NT2/D1 (cell line): ENCODE results near the gene SEPTIN5.

Experiments used
- DNase-seq: peaks from one replicate; pipeline ENCODE4 v3.0.0-alpha.2; 2011; ENCODE audit warnings: low read depth, low spot score
- H3K27me3 ChIP-seq: 2 replicates; pipeline ENCODE4 v1.6.0; 2011; ENCODE audit warnings: mild to moderate bottlenecking; ENCODE audit not compliant: insufficient read length, insufficient read depth
- H3K36me3 ChIP-seq: 2 replicates; pipeline ENCODE4 v1.6.1; 2011; ENCODE audit warnings: mild to moderate bottlenecking, low read length, mixed read lengths; ENCODE audit not compliant: insufficient read depth, insufficient read length
- H3K4me1 ChIP-seq: 2 replicates; pipeline ENCODE4 v1.5.1; 2011; ENCODE audit not compliant: insufficient read depth, insufficient read length
- H3K4me3 ChIP-seq: 2 replicates; pipeline ENCODE4 v1.5.1; 2011; ENCODE audit warnings: low read depth; ENCODE audit not compliant: insufficient read length
- H3K9ac ChIP-seq: 2 replicates; pipeline ENCODE4 v1.6.0; 2011; ENCODE audit warnings: low read depth; ENCODE audit not compliant: insufficient read length
- H3K9me3 ChIP-seq: 2 replicates; pipeline ENCODE4 v1.5.1; 2011; ENCODE audit warnings: mild to moderate bottlenecking, low read length; ENCODE audit not compliant: insufficient read depth
- SUZ12 ChIP-seq: IDR thresholded peaks from 2 replicates; pipeline ENCODE4 v1.6.1; 2011; ENCODE audit not compliant: insufficient read length, insufficient read depth; ENCODE audit errors: extremely low read depth
- YY1 ChIP-seq: IDR thresholded peaks from 2 replicates; pipeline ENCODE4 v1.6.1; 2011; ENCODE audit not compliant: insufficient read length, insufficient read depth
- ZNF274 ChIP-seq: IDR thresholded peaks from 2 replicates; pipeline ENCODE4 v1.6.1; 2011; ENCODE audit warnings: mild to moderate bottlenecking, low read depth, low read length

Gene SEPTIN5

GRCh38 chr22:19739911-19740449, 25.7 kb downstream of the SEPTIN5 start:
- H3K36me3 ChIP-seq = no peaks in the 10 kb centered on the region
- no peaks in the 10 kb centered on the region for H3K9me3 ChIP-seq
- H3K4me1 ChIP-seq = peaks cover 20% of the 10 kb centered on the region
- no peak for DNase-seq
- H3K4me3 ChIP-seq = no peak overlapping the region
- TF ChIP-seq SUZ12 = no peak
- no peak for TF ChIP-seq YY1
- TF ChIP-seq ZNF274 = no peak
- H3K27me3 ChIP-seq = no peaks in the 10 kb centered on the region
- H3K9ac ChIP-seq = no peak overlapping the region

DNA sequence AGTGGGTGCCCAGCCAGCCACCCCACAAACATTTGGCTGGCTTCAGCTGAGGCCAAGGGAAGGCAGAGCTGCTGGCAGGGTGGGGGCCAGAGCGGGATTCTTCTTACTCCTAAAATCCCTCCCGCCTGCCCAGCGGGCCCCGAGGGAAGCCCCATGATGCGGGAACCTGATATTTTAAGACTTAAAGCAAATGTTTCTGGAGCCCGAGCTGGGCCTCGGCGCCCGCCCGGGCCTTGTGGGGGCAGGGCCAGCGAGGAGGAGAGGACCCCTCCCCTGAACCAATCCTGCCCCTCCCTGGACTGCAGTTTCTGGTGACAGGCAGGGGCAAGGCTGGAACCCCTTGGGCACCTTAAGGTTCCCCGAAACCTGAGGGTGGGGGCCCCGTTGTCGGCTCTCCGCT, 26.3 kb downstream of the SEPTIN5 start:
- Histone ChIP-seq H3K4me3 (no peak overlapping the region), H3K27me3 (no peaks in the 10 kb centered on the region), H3K9ac (no peak overlapping the region), H3K36me3 (no peaks in the 10 kb centered on the region), H3K4me1 (peaks cover 22% of the 10 kb centered on the region), H3K9me3 (no peaks in the 10 kb centered on the region)
- DNase-seq = no peak
- TF ChIP-seq SUZ12 (no peak), YY1 (no peak), ZNF274 (no peak)

GRCh38 chr22:19741053-19741452, 26.8 kb downstream of the SEPTIN5 start:
- Histone ChIP-seq H3K9ac (no peak overlapping the region), H3K9me3 (no peaks in the 10 kb centered on the region), H3K4me1 (peaks cover 20% of the 10 kb centered on the region), H3K4me3 (no peak overlapping the region), H3K27me3 (no peaks in the 10 kb centered on the region), H3K36me3 (no peaks in the 10 kb centered on the region)
- TF ChIP-seq YY1 (no peak), SUZ12 (no peak), ZNF274 (no peak)
- DNase-seq = no peak

GRCh38 chr22:19742160-19743066, 28.1 kb downstream of the SEPTIN5 start:
- Histone ChIP-seq H3K36me3 (no peaks in the 10 kb centered on the region), H3K4me1 (peaks cover 16% of the 10 kb centered on the region), H3K27me3 (no peaks in the 10 kb centered on the region), H3K9ac (no peak overlapping the region), H3K4me3 (no peak overlapping the region), H3K9me3 (no peaks in the 10 kb centered on the region)
- no peak for TF ChIP-seq ZNF274
- no peak for TF ChIP-seq YY1
- no peak for TF ChIP-seq SUZ12
- DNase-seq = no peak

GRCh38 chr22:19743081-19743480, 28.8 kb downstream of the SEPTIN5 start:
- Histone ChIP-seq H3K9me3 (no peaks in the 10 kb centered on the region), H3K9ac (no peak overlapping the region), H3K36me3 (no peaks in the 10 kb centered on the region), H3K27me3 (no peaks in the 10 kb centered on the region), H3K4me1 (peaks cover 13% of the 10 kb centered on the region), H3K4me3 (no peak overlapping the region)
- no peak for DNase-seq
- TF ChIP-seq YY1 (no peak), SUZ12 (no peak), ZNF274 (no peak)

DNA sequence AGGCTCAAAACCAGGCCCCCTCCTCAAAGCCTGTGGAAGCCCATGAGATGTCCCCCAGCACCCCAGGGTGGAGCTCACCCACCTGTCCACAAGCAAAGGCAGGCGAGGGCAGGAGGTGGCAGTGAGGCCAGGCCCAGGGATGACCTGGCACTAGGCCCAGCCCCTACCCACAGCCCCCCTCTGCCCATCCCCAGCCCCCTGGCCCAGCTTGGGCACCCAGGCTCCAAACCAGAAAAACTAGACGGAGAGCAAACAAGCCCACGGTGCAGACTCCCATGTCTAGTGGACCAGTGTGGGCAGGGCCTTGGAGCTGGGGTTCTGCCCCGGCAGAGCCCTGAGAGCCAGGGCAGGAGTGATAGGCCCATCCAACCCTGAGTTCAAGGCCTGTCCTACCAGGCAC, 29.3 kb downstream of the SEPTIN5 start:
- Histone ChIP-seq H3K9ac (no peak overlapping the region), H3K4me3 (no peak overlapping the region), H3K9me3 (no peaks in the 10 kb centered on the region), H3K4me1 (peaks cover 11% of the 10 kb centered on the region), H3K36me3 (no peaks in the 10 kb centered on the region), H3K27me3 (no peaks in the 10 kb centered on the region)
- TF ChIP-seq YY1 = no peak
- no peak for DNase-seq

DNA sequence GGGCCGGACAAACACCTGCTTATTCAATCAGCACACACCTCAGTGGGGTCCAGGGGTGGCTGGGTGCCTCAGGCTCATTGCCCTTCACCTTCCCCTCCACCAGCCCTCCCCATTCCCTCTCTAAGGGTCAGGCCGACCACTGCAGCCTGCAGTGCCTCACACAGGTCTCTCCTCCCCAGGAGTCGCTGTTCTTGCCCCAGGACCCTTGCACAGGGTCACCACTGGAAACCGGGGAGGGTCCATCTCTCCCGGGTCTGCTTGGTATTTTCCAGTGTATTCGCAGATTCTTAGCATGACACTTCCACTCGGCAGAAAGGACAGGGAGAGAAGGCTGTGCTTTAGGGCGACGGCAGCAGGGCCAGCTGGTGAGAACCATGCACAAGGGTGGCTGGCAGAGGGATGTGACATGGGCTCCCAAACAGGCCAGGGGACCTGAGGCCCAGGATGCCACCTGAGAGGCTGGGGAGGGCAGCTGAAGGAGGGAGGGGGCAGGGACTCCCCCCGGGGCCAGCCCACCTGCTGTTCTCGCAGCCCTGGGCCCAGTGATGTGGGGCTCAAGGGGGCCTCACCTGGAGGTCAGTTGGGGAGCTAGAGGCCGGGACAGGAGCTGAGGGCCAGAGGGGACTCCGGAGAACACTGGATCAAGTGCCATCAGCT, 30.2 kb downstream of the SEPTIN5 start:
- Histone ChIP-seq H3K36me3 (no peaks in the 10 kb centered on the region), H3K4me1 (peaks cover 6% of the 10 kb centered on the region), H3K9ac (no peak overlapping the region), H3K4me3 (no peak overlapping the region), H3K27me3 (no peaks in the 10 kb centered on the region), H3K9me3 (no peaks in the 10 kb centered on the region)
- DNase-seq = no peak
- TF ChIP-seq YY1 = no peak
- TF ChIP-seq SUZ12 = no peak
- TF ChIP-seq ZNF274 = no peak
